Stimulated activated naive CD8-positive, alpha-beta T cell treated with anti-CD3 and anti-CD28 coated beads, Interleukin-15, Interleukin-2, amounts not matched to agents 100 ng/mL and 50 ng/mL, for 24 hours (primary cell): ENCODE results near the gene SMCR8.
"Not testable (repeated sequence)": the region's sequence is repeated elsewhere in the genome, so short reads cannot be mapped to it uniquely, and the experiment has no call there.

Experiments
- H3K27ac Mint-ChIP-seq: one replicate; pipeline ENCODE4 v1.8.0; 2021; ENCODE audit warnings: mild to moderate bottlenecking, mixed read lengths
- H3K27me3 Mint-ChIP-seq: one replicate; pipeline ENCODE4 v1.8.0; 2021; ENCODE audit warnings: mixed read lengths
- H3K36me3 Mint-ChIP-seq: one replicate; pipeline ENCODE4 v1.8.0; 2021; ENCODE audit warnings: low read depth, mixed read lengths
- H3K4me1 Mint-ChIP-seq: one replicate; pipeline ENCODE4 v1.8.0; 2021; ENCODE audit warnings: low read depth, mixed read lengths
- H3K4me3 Mint-ChIP-seq: one replicate; pipeline ENCODE4 v1.8.0; 2021; ENCODE audit warnings: mild to moderate bottlenecking, mixed read lengths
- H3K9me3 Mint-ChIP-seq: one replicate; pipeline ENCODE4 v1.8.0; 2021; ENCODE audit warnings: mixed read lengths

The SMCR8 gene

GRCh38 chr17:18300725-18301480, 14.2 kb upstream of the SMCR8 start:
- Mint-ChIP-seq H3K9me3 (no peaks in the 10 kb centered on the region), H3K27ac (no peak overlapping the region), H3K27me3 (no peaks in the 10 kb centered on the region), H3K4me1 (no peaks in the 10 kb centered on the region), H3K36me3 (peaks cover 60% of the 10 kb centered on the region), H3K4me3 (no peak overlapping the region)

GRCh38 chr17:18303206-18303605, 11.9 kb upstream of the SMCR8 start:
- H3K9me3 Mint-ChIP-seq, H3K4me3 Mint-ChIP-seq, H3K4me1 Mint-ChIP-seq, H3K27ac Mint-ChIP-seq, H3K27me3 Mint-ChIP-seq: not testable (repeated sequence)
- H3K36me3 Mint-ChIP-seq: peaks cover 62% of the 10 kb centered on the region

GRCh38 chr17:18309202-18309601, 5.9 kb upstream of the SMCR8 start:
- Mint-ChIP-seq H3K27me3 (no peaks in the 10 kb centered on the region), H3K36me3 (peaks cover 64% of the 10 kb centered on the region), H3K4me3 (no peak overlapping the region), H3K4me1 (peaks cover 35% of the 10 kb centered on the region), H3K9me3 (no peaks in the 10 kb centered on the region), H3K27ac (no peak overlapping the region)

GRCh38 chr17:18314059-18314730, 898 bp upstream of the SMCR8 start:
- H3K27ac Mint-ChIP-seq: peak overlapping the region; percentile 98
- H3K36me3 Mint-ChIP-seq: peaks cover 53% of the 10 kb centered on the region
- H3K4me3 Mint-ChIP-seq: peak overlapping the region; percentile 99
- H3K4me1 Mint-ChIP-seq: peaks cover 73% of the 10 kb centered on the region
- H3K9me3 Mint-ChIP-seq: no peaks in the 10 kb centered on the region
- no peaks in the 10 kb centered on the region for H3K27me3 Mint-ChIP-seq

GRCh38 chr17:18315562-18315922, 449 bp downstream of the SMCR8 start:
- Mint-ChIP-seq H3K9me3 (no peaks in the 10 kb centered on the region), H3K27ac (peak overlapping the region; percentile 98), H3K36me3 (peaks cover 51% of the 10 kb centered on the region), H3K4me1 (peaks cover 81% of the 10 kb centered on the region), H3K4me3 (peak overlapping the region; percentile 99), H3K27me3 (no peaks in the 10 kb centered on the region)

GRCh38 chr17:18315961-18316360, 868 bp downstream of the SMCR8 start:
- Mint-ChIP-seq H3K4me3 (peak overlapping the region; percentile 99), H3K27me3 (no peaks in the 10 kb centered on the region), H3K27ac (peak overlapping the region; percentile 98), H3K4me1 (peaks cover 82% of the 10 kb centered on the region), H3K36me3 (peaks cover 48% of the 10 kb centered on the region), H3K9me3 (no peaks in the 10 kb centered on the region)

GRCh38 chr17:18318117-18318516, 3.0 kb downstream of the SMCR8 start:
- Mint-ChIP-seq H3K4me3 (peak overlapping the region; percentile 37), H3K9me3 (no peaks in the 10 kb centered on the region), H3K27ac (no peak overlapping the region), H3K27me3 (no peaks in the 10 kb centered on the region), H3K36me3 (peaks cover 31% of the 10 kb centered on the region), H3K4me1 (peaks cover 65% of the 10 kb centered on the region)

- peak overlapping the region; percentile 10 for H3K4me3 Mint-ChIP-seq
- no peak overlapping the region for H3K27ac Mint-ChIP-seq
These were observed 3.8 kb downstream of the SMCR8 start for GRCh38 chr17:18318771-18319450.

GRCh38 chr17:18319604-18320256, 4.6 kb downstream of the SMCR8 start:
- Mint-ChIP-seq H3K4me3 (no peak overlapping the region), H3K36me3 (peaks cover 21% of the 10 kb centered on the region), H3K4me1 (peaks cover 54% of the 10 kb centered on the region), H3K27ac (no peak overlapping the region), H3K9me3 (no peaks in the 10 kb centered on the region), H3K27me3 (no peaks in the 10 kb centered on the region)

More at GRCh38 chr17:18318771-18319450, 3.8 kb downstream of the SMCR8 start:
- no peaks in the 10 kb centered on the region for H3K9me3 Mint-ChIP-seq
- H3K4me1 Mint-ChIP-seq: peaks cover 57% of the 10 kb centered on the region
- H3K36me3 Mint-ChIP-seq: peaks cover 23% of the 10 kb centered on the region
- H3K27me3 Mint-ChIP-seq: no peaks in the 10 kb centered on the region

GRCh38 chr17:18320301-18320700, 5.2 kb downstream of the SMCR8 start:
- Mint-ChIP-seq H3K36me3 (peaks cover 26% of the 10 kb centered on the region), H3K9me3 (no peaks in the 10 kb centered on the region), H3K4me3 (no peak overlapping the region), H3K27ac (no peak overlapping the region), H3K27me3 (no peaks in the 10 kb centered on the region), H3K4me1 (peaks cover 60% of the 10 kb centered on the region)

GRCh38 chr17:18321309-18321708, 6.2 kb downstream of the SMCR8 start:
- Mint-ChIP-seq H3K27ac (peak overlapping the region; percentile 1), H3K9me3 (no peaks in the 10 kb centered on the region), H3K4me3 (no peak overlapping the region), H3K27me3 (no peaks in the 10 kb centered on the region), H3K36me3 (peaks cover 26% of the 10 kb centered on the region), H3K4me1 (peaks cover 58% of the 10 kb centered on the region)

GRCh38 chr17:18322522-18322921, 7.4 kb downstream of the SMCR8 start:
- peaks cover 51% of the 10 kb centered on the region for H3K4me1 Mint-ChIP-seq
- no peaks in the 10 kb centered on the region for H3K9me3 Mint-ChIP-seq
- no peak overlapping the region for H3K4me3 Mint-ChIP-seq
- H3K27ac Mint-ChIP-seq: no peak overlapping the region
- peaks cover 25% of the 10 kb centered on the region for H3K36me3 Mint-ChIP-seq
- H3K27me3 Mint-ChIP-seq: no peaks in the 10 kb centered on the region

GRCh38 chr17:18323007-18323406, 7.9 kb downstream of the SMCR8 start:
- Mint-ChIP-seq H3K27ac (no peak overlapping the region), H3K36me3 (peaks cover 28% of the 10 kb centered on the region), H3K27me3 (no peaks in the 10 kb centered on the region), H3K4me3 (no peak overlapping the region), H3K4me1 (peaks cover 46% of the 10 kb centered on the region), H3K9me3 (no peaks in the 10 kb centered on the region)

- Mint-ChIP-seq H3K27ac (no peak overlapping the region), H3K27me3 (no peaks in the 10 kb centered on the region), H3K4me1 (peaks cover 40% of the 10 kb centered on the region), H3K9me3 (no peaks in the 10 kb centered on the region), H3K4me3 (no peak overlapping the region), H3K36me3 (peaks cover 30% of the 10 kb centered on the region)
These were observed 8.5 kb downstream of the SMCR8 start for GRCh38 chr17:18323507-18324139.
